NCI-H345 treated with DMSO at 0.1 percent for 48 hours (cell line): Measurements from ENCODE around the gene ANKDD1A.

Experiments used
- DNase-seq: peaks from one replicate; lab custom pipeline; 2025; ENCODE audit not compliant: unreplicated experiment; lab: John Stamatoyannopoulos, UW

ANKDD1A gene

GRCh38 chr15:64921711-64922110, 10.0 kb downstream of the ANKDD1A start:
- DNase-seq = no peak

DNA sequence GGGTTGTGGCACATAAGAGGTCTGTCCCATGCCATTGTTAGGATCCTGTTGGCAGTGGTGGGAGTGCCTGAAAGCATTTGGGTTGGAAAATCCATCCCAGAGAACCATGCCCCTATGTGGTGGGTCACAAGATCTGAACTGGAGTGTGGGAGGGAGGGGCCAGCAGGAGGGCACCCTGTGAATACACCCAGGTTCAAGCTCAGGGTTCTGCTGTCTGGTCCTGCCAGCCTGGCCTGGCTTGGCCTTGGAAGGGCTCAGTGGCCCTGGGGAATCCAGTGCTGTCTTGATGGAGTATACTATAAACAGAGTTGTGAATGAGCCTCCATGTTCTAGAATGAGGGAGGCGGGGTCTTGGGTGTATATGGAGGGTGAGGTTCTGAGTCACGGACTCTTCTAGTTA, 11.8 kb downstream of the ANKDD1A start:
- no peak for DNase-seq

- DNase-seq = no peak
These were observed 13.9 kb downstream of the ANKDD1A start for GRCh38 chr15:64925335-64926330.

DNA sequence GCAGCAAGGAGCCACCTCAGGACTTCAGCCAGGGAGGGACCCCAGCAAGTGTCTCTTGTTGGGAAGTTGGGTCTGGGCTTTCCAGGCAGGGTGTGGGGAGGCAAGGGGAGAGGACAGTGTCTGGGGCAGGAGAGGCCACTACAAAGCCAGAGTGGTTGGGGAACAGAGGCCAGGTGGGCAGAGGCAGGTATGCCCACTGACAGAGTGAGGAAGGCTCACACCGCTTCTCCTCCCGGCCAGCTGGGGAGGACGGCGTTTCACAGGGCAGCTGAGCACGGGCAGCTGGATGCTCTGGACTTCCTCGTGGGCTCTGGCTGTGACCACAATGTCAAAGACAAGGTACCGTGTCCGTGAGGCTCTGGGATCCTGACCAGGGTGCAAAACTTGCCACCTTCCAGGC, 15.0 kb downstream of the ANKDD1A start:
- no peak for DNase-seq

DNA sequence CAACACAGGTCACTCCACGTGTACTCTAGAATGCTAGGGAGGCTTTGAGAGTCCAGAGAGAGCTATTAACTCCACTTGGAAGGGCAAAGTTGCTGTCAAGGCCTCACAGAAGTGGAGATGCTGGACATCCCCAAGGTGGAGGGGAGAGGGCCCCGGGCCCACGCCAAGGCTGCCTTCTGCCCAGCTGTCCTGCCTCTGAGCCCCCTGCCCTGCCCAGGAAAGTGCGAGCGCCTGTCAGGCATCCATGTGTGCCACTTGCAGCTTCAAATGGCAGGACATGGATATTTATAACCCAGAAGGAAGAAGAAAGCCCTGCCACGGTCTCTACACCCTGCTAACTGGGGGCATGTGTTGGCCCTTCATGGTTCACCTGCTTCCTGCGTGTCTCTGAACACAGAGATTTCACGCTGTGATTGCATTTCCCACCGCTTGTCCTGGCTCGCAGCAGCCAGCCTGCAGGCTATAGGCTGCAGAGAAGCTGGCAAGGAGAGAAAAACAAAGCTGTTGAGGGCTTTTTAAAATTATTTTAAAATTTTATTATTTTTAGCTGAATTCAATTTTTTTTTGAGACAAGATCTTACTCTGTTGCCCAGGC, 17.0 kb downstream of the ANKDD1A start:
- no peak for DNase-seq

DNA sequence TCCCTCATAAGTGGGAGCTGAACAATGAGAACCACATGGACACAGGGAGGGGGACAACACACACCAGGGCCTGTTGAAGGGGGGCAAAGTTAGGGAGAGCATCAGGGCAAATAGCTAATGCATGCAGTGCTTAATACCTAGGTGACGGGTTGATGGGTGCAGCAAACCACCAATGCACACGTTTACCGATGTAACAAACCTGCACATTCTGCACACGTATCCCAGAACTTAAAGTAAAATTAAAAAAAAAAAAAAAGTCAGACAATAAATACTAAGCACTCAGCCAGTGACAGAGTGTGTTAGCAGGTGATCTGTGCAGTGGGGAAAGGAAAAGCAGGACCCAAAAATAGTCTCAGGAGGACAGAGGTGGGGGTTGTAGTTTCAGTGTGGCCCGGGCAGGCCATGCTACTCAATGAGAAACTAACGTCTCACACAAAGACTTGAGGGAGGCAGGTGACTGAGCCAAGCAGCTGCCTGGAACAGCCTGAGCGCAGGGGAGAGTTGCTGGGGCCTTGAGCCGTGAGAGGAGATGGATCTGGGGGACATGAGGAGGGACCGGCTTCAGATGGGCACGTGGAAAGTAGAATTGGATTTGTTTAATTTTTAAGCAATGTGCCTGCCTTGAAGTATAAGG, 18.4 kb downstream of the ANKDD1A start:
- no peak for DNase-seq

GRCh38 chr15:64930778-64931371, 19.2 kb downstream of the ANKDD1A start:
- DNase-seq = no peak

- no peak for DNase-seq
These were observed 19.7 kb downstream of the ANKDD1A start for GRCh38 chr15:64931381-64931780.

DNA sequence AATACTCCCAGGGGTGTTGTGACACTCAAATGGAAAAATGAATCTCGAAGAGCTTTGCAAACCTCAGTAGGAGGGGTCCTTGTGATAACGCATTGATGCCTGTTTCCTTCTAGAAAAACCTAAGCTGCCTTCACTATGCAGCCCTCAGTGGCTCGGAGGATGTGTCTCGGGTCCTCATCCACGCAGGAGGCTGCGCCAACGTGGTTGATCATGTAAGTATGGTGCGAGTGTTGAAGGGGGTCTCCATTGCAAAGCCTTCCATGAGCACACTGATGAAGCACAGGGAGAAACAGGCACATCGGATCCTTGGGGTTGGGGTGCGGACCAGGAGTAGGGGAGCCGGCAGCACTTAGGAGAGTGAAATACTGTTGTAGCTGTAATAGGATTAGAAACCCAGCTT, 22.3 kb downstream of the ANKDD1A start:
- DNase-seq = no peak

GRCh38 chr15:64938192-64938591, 26.5 kb downstream of the ANKDD1A start:
- no peak for DNase-seq

DNA sequence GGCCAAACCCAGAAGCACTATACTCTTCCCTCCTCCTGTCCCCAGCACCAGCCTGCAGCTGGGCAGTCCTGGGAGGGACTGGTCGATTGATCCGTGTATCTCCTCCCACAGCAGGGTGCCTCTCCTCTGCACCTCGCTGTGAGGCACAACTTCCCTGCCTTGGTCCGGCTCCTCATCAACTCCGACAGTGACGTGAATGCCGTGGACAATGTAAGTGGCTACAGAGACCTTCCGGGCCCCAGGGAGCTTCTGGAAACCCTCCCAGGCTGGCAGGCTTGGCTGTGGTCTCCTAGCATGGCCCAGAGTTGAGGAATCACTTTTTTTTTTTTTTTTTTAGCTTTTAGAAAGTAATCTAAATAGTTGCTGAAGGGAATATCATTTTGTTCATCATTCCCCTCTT, 30.7 kb downstream of the ANKDD1A start:
- DNase-seq = no peak

GRCh38 chr15:64943512-64944225, 32.0 kb downstream of the ANKDD1A start:
- DNase-seq = no peak

DNA sequence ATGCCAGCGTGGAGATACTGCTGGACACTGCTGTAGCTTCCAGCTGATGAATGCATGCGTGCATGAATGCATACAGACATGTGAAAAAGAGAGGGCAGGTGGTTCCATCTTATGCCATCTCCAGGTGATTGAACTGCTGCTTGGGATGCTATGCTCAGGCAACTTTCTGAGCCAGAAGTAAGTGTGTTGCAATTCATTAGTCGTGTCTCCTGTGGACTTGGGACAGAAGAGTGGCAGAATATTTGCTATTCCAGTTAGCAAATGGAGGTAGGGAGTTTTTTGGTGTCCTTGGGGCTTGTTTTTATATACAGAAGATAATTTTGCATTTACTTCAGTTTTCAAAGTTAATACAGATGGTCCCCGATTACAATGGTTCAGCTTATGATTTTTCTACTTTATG, 33.3 kb downstream of the ANKDD1A start:
- no peak for DNase-seq

DNA sequence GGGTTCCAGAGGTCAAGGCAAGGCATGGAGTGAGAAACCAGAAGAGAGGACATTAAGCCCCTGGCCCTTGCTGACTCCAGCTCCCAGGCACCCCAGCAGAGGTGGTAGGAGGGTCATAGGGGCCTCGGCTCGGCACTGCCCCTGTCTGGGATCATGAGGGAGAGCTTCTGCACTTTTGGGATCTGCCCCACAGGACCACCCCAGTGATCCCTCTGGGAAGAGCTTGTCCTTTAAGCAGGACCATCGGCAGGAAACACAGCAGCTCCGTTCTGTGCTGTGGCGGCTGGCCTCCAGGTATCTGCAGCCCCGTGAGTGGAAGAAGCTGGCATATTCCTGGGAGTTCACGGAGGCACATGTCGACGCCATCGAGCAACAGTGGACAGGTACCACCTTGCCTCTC, 35.5 kb downstream of the ANKDD1A start:
- no peak for DNase-seq

- no peak for DNase-seq
These were observed 37.2 kb downstream of the ANKDD1A start for GRCh38 chr15:64948916-64949315.

GRCh38 chr15:64949383-64950186, 37.9 kb downstream of the ANKDD1A start:
- DNase-seq = no peak

DNA sequence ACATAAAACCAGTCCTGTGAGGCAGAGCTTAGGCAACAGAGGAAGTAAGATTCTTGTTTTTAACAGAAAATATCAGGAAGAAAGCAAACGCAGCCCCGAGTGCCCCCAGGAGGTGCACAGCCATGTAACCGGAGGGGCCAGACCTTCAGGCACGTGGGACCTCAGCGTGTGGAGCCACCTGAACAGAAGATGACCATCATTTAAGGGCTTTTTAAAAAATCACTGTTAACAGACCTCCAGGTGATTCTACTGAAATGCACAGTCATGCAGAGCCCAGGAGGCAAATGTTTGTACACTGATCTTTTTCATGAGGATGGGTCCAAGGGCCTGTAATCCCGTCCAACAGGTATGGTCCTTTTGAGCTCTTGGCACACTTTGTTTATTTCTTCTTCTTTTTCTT, 39.2 kb downstream of the ANKDD1A start:
- no peak for DNase-seq

DNA sequence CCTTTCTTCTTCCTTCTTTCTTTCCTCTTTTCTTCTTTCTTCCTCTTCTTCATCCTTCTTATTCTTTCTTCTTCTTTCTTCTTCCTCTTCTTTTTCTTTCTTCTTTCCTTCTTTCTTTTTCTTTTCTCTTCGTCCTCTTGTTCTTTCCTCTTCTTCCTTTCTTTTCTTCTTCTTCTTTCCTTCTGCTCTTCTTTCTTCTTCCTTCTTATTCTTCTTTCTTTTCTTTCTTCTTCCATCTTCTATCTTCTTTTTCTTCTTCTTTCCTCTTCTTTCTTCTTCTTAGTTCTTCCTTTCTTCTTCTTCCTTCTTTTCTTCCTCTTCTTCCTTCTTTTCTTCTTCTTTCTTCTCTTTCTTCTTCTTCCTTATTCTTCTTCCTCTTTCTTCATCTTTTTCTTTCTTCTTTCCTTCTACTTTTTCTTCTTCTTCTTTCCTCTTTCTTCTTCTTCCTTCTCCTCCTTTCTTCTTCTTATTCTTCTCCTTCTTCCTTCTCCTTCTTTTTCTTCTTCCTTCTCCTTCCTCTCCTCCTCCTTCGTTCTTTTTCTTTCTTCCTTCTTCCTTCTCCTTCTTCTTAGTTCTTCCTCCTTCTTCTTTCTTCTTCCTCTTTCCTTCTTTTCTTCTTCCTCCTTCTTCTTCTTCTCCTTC, 40.2 kb downstream of the ANKDD1A start:
- no peak for DNase-seq

- DNase-seq = no peak
These were observed 42.7 kb downstream of the ANKDD1A start for GRCh38 chr15:64954395-64954794.

DNA sequence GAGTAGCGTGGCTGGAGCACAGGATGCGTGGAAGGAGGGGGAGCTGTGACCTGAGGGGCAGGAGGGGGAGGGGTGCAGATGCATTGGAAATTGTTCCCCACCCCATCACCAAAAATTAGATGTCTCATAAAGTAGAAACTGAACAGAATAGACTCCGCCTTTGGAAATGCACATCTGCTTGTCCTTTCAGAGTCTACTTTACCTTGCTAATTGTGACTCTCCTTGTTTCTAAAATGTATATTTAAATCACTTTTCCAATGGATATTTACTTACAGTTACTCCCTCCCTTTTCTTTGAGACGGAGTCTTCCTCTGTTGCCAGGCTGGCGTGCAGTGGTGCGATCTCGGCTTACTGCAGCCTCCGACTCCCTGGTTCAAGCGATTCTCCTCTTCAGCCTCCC, 47.4 kb downstream of the ANKDD1A start:
- DNase-seq = no peak
